ENCODE measurements around the gene QRICH2. TPM values are rescaled to one million over a fixed set of nuclear protein-coding genes. Genes with fewer than 3 reads are reported as not detected.

Gene QRICH2
- total and polyA plus RNA-seq, 9 of the 15 experiments (the other 6 are each of a cell fraction or from before 2014, with no cell fraction given), result 0.03 to 1.6 (median 0.81) TPM

GRCh38 chr17:76240461-76241203 lies 67.4 kb downstream of the QRICH2 start, which contains the start of gene RNF157 (continued):
- TF ChIP-seq PTTG1 (tag; IDR thresholded peaks at IDR 0.05; ENCODE audit: low read depth), result no peak
- peak; percentile 43; the same call in 1 of the 2 replicates for TF ChIP-seq GABPA (tag; conservative IDR thresholded peaks at IDR 0.05; ENCODE audit: low read depth)
- peak; percentile 73 for TF ChIP-seq VEZF1 (CRISPR knock-in tag; IDR thresholded peaks at IDR 0.05)
- peak; percentile 24; the same call in 1 of the 2 replicates for TF ChIP-seq RB1 (IDR thresholded peaks at IDR 0.05; ENCODE audit: low read depth)
- TF ChIP-seq CCNT2 (IDR thresholded peaks at IDR 0.05; ENCODE audit: borderline replicate concordance, extremely low read depth, insufficient read length, low read depth, low read length), result peak; percentile 75
- 0 out of 2 replicates have a peak, but pooled peaks have one; percentile 23 for TF ChIP-seq MTA1 (IDR thresholded peaks at IDR 0.05; ENCODE audit: borderline replicate concordance)
- TF ChIP-seq TBP (optimal IDR thresholded peaks at IDR 0.05; ENCODE audit: low read depth, low read length), result peak; percentile 70
- TF ChIP-seq ZNF695 (CRISPR knock-in tag; IDR thresholded peaks at IDR 0.05), result no peak
- peak; percentile 72 for TF ChIP-seq FOS (IDR thresholded peaks at IDR 0.05; ENCODE audit: extremely low read depth, insufficient read length)
- peak in 1 of 2 experiments; percentile 4; a peak in 1 of 4 replicates for TF ChIP-seq RAD21 (CRISPR knock-in tag; conservative IDR thresholded peaks at IDR 0.05 in 1 of 2, IDR thresholded peaks at IDR 0.05 in 1 of 2)
- 0 out of 2 replicates have a peak, but pooled peaks have one; percentile 56 for TF ChIP-seq ZNF511 (CRISPR knock-in tag; IDR thresholded peaks at IDR 0.05)
- TF ChIP-seq NKRF (IDR thresholded peaks at IDR 0.05; ENCODE audit: borderline replicate concordance), result peak; percentile 73; the same call in 1 of the 2 replicates
- TF ChIP-seq POLR2AphosphoS5 (IDR thresholded peaks at IDR 0.05; ENCODE audit: control insufficient read depth, insufficient read depth, low read depth, low read length), result peak; percentile 19; the same call in 1 of the 2 replicates
- TF ChIP-seq KDM5B (IDR thresholded peaks at IDR 0.05; ENCODE audit: insufficient replicate concordance, low read depth, low read length), result peak; percentile 82
- peak; percentile 92 for TF ChIP-seq POLR2G (IDR thresholded peaks at IDR 0.05; ENCODE audit: low read depth, low read length)
- peak; percentile 80 for TF ChIP-seq L3MBTL2 (IDR thresholded peaks at IDR 0.05)
- TF ChIP-seq ETV5 (CRISPR knock-in tag; IDR thresholded peaks at IDR 0.05; ENCODE audit: low read depth), result peak; percentile 72
- peak; percentile 66; the same call in 1 of the 2 replicates for TF ChIP-seq ZFX (CRISPR knock-in tag; IDR thresholded peaks at IDR 0.05)
- 0 out of 2 replicates have a peak, but pooled peaks have one; percentile 25 for TF ChIP-seq TCF7 (IDR thresholded peaks at IDR 0.05; ENCODE audit: borderline replicate concordance)
- peak; percentile 37; the same call in 1 of the 2 replicates for TF ChIP-seq ZNF263 (CRISPR knock-in tag; IDR thresholded peaks at IDR 0.05; ENCODE audit: borderline replicate concordance)
- TF ChIP-seq CTBP1 (IDR thresholded peaks at IDR 0.05; ENCODE audit: borderline replicate concordance), result peak; percentile 79
- peak; percentile 75 for TF ChIP-seq TAF1 (IDR thresholded peaks at IDR 0.05; ENCODE audit: control insufficient read depth, extremely low read depth, insufficient read depth, low read length, severe bottlenecking)
- no peak for TF ChIP-seq ZNF780A (CRISPR knock-in tag; IDR thresholded peaks at IDR 0.05)

Measured in K562 (cell line).